ENCODE data around the gene BIN2. TPM values are rescaled to one million over a fixed set of nuclear protein-coding genes. Genes with fewer than 3 reads are reported as not detected.

BIN2 gene
- not detected in 2 replicates for total RNA-seq

DNA sequence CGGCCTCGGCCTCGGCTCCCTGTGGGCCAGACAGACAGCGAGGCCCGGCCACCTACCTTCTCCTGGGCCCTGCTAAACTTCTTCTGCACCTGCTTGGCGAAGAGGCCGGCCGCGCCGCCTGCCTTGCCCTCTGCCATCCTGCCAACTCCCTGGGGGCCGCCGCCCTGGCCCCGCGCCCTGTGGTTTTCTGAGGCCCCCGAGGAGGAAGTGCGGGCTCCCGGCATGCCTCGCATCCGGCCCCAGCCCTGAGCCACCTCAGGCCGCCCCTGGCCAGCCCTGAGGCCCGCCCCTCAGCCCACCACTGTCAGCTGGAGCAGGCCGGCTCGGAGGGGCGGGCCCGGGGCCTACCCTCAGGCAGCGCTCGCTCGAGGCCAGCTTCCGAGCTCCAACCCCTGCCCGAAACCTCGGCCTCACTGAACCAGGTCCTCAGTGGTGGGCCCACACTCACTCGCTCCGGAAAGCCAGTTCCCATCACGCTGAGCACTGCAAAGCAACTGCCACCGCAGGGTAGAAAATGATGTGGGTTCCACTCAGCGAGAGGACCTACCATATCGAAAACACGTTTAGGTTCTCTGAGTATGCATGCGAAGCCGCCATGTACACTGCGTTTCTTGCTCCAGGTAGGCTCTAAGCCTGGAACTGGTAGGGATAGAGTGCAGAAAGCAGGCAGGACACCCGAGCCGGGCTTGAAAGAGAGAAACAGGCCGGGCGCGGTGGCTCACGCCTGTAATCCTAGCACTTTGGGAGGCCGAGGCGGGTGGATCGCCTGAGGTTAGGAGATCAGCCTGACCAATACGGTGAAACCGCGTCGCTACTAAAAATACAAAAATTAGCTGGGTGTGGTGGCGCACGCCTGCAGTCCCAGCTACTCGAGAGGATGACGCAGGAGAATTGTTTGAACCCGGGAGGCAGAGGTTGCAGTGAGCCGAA, at the start of gene BIN2:
Gene BIN2 (minus strand): TSS at position 209 of the 930 bp plus-strand sequence. CDS start 72 bp downstream, at position 137.

DNA sequence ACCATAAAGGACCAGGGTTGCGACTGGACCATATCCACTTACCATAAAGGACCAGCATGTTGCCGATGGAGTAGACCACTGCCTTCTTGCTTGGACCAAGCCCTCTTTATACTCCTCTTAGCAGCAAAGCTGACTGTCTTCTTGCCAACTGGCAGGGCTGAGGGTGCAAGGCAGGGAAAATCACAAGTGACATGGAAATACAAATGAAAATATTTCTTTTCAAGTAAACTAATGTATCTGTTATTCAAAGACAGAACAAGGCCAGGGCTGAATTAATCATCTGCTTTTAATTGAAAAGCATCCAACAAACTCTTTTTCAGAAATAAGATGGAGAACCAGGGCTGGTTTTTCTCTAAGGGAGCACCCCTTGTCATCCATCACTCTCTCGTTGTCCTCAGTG, 22.6 kb upstream of the BIN2 start, which contains the start of gene CELA1:
Gene CELA1 (minus strand): TSS at position 99 of the 400 bp plus-strand sequence. CDS start 41 bp downstream, at position 58.

DNA sequence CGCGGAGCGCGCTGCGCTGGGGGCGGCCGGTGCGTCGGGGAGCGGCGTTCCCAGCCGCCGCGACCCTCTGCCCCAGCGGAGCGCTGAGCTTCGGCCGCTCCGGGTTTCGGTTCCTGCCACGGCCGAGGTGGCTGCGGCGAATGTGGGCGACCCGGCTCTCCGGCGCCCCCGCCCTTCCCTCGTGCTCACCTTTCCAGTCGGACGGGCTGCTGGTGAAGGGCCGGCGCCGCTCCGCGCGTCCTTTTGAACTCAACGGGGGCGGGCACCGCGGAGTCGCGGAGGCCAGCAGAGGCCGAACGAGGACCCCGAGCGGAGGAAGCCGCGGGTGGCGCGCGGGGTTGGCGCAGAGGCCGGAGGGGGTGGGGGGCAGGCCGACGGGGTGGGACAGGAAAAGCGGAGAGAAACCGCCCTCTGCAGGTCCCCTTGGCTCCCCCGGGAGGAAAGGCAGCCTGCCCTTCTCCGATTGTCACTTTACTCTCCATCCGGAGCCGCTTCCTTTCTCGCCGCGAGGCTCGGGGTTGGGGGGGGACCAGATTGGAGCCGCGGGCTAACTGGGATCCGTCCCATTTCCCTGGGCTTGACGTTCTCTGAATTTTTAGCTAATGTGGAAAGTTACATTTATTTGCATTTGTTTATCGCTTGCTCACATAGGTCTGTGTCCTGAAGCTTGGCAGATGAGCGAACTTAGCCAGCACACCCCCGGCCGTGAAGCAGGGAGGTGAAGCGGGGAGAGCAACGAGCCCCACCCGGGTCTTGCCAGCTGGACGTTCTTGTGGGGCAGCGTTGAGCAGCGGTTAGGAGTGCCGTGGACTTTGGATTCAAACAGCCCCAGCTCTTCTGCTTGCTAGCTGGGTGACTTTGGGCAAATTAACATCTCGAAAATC, 53.7 kb downstream of the BIN2 start, which contains the start of gene SMAGP:
Gene SMAGP (minus strand): TSS at position 349 of the 884 bp plus-strand sequence. CDS start 1,137 bp downstream, outside the sequence.

DNA sequence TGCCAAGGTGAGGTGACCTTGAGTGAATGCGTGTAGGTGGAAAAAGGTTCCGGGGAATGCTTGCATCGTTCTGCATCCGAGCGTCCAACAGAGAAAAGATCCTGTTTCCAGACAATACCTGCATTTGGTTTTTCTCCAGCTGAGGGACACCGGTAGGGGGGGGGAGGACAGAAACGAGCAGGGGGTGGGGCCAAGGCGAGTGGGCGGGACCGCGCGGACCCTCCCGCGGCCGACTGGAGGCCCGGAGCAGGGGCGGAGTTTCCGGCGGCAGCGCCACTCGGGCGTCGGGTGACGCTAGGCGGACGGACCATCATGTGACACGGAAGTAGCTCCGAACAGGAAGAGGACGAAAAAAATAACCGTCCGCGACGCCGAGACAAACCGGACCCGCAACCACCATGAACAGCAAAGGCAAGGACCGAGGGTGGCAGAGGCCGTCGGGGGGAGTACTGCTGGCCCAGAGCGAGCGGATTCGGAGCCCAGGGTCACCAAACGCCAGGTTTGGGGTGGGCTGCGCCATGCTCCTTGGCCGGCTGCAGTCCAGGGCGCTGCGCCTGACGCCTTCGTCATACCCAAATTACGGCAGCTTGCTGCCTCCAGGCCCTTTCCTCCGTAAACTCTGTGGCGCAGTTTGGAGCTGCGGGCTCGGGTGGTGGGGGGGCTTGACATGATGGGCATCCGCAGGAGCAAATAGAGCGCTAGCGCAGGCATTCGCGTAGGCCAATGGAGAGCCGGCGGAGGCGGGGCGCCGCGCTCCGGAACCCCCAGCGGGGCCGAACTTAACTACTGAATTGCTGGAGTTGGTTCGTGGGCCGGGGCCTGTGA, 85.3 kb downstream of the BIN2 start, which contains the start of gene DAZAP2:
Gene DAZAP2 (plus strand): TSS at position 317 of the 825 bp plus-strand sequence. CDS start 82 bp downstream, at position 399.

Other genes starting within 250 kb of the BIN2 start
- gene CSRNP2, start 240.6 kb downstream of the BIN2 start, total RNA-seq = 17.7 and 19.9 TPM in 2 replicates
- 11.0 and 11.4 TPM in 2 replicates for gene TFCP2, start 151.0 kb downstream of the BIN2 start, total RNA-seq
- 3.3 and 6.1 TPM in 2 replicates for gene POU6F1, start 106.1 kb downstream of the BIN2 start, total RNA-seq
- 132 and 144 TPM in 2 replicates for gene DAZAP2, start 85.3 kb downstream of the BIN2 start, total RNA-seq
- gene SMAGP, start 53.8 kb downstream of the BIN2 start, total RNA-seq = 9.7 and 12.9 TPM in 2 replicates
- gene CELA1, start 22.5 kb upstream of the BIN2 start, total RNA-seq = not detected in 2 replicates
- 1.4 and 4.8 TPM in 2 replicates for gene GALNT6, start 67.2 kb upstream of the BIN2 start, total RNA-seq
- gene SLC4A8, start 100.7 kb upstream of the BIN2 start, total RNA-seq = 0.06 and 0.39 TPM in 2 replicates

Data from cardiac ventricle fibroblast (primary cell).